PFSK-1 (cell line): Measurements from ENCODE around the gene RNASE8.

ENCODE experiments used
- POLR2AphosphoS5 ChIP-seq: IDR thresholded peaks from 2 replicates; pipeline ENCODE4 v1.6.1; 2012; ENCODE audit warnings: low read depth, mild to moderate bottlenecking, control low read depth, low read length, moderate library complexity
- REST ChIP-seq, 2 experiments: IDR thresholded peaks; 2 replicates each; pipeline versions ENCODE4 v1.6.1 to v1.8.0; 2011 to 2012; ENCODE audit warnings: low read depth in 2 of 2, low read length in 2 of 2, control low read depth in 1 of 2, inconsistent platforms in 1 of 2, mild to moderate bottlenecking in 1 of 2, moderate library complexity in 1 of 2; ENCODE audit not compliant: insufficient read depth in 1 of 2
- SIN3A ChIP-seq: IDR thresholded peaks from 2 replicates; pipeline ENCODE4 v1.6.1; 2012; ENCODE audit warnings: mild to moderate bottlenecking, low read length, moderate library complexity, borderline replicate concordance; ENCODE audit not compliant: insufficient read depth

GRCh38 chr14:21086908-21087293 is 29.3 kb downstream of the RNASE8 start:
- no peak for TF ChIP-seq SIN3A
- TF ChIP-seq REST (IDR thresholded peaks at IDR 0.05; ENCODE audit: insufficient read depth in 1 of 2, low read depth in 2 of 2, low read length in 2 of 2) = no peak
- TF ChIP-seq POLR2AphosphoS5 = no peak
